Mesothelial cell of epicardium (in vitro differentiated cells): ENCODE results near the gene TNFRSF4. TPM values are rescaled to one million over a fixed set of nuclear protein-coding genes. Genes with fewer than 3 reads are reported as not detected.

Experiments used
- DNase-seq, 2 experiments: peaks; one replicate each; pipeline ENCODE4 v3.0.0; 2021; ENCODE audit warnings: low spot score in 2 of 2; ENCODE audit not compliant: unreplicated experiment in 2 of 2
- H3K27ac Mint-ChIP-seq: 2 replicates; pipeline ENCODE4 v1.8.0; 2021; ENCODE audit warnings: mixed read lengths
- H3K27me3 Mint-ChIP-seq: 2 replicates; pipeline ENCODE4 v1.8.0; 2021; ENCODE audit warnings: low read depth, mixed read lengths
- H3K36me3 Mint-ChIP-seq: 2 replicates; pipeline ENCODE4 v1.8.0; 2021; ENCODE audit warnings: mixed read lengths
- H3K4me1 Mint-ChIP-seq: 2 replicates; pipeline ENCODE4 v1.8.0; 2021; ENCODE audit warnings: mixed read lengths
- H3K4me3 Mint-ChIP-seq: 2 replicates; pipeline ENCODE4 v1.8.0; 2021; ENCODE audit warnings: mild to moderate bottlenecking, moderate library complexity, mixed read lengths
- H3K9me3 Mint-ChIP-seq: 2 replicates; pipeline ENCODE4 v1.8.0; 2021; ENCODE audit warnings: mixed read lengths
- total RNA-seq: library from RNA; stranded (reverse); gene quantifications from 3 replicates; pipeline ENCODE4 v1.2.1, GENCODE V29; 2021
- TF ChIP-seq, protein P1 (sequence below): fragments of 200-600 bp; sonication (generic); IDR thresholded peaks from one replicate; pipeline ENCODE4 v1.5.0; 2021; ENCODE audit warnings: antibody characterized with exemption; ENCODE audit not compliant: unreplicated experiment

The TNFRSF4 gene
- total RNA-seq, 1 donor from 2014 or later, result 0.34 TPM

GRCh38 chr1:1246577-1247340 is 32.8 kb upstream of the TNFRSF4 start, which contains the start of gene C1QTNF12:
Gene C1QTNF12 (minus strand): TSS chr1:1246722. CDS start chr1:1246690, 32 bp downstream.
- Mint-ChIP-seq H3K9me3 (no peaks in the 10 kb centered on the region), H3K36me3 (peaks cover 1% of the 10 kb centered on the region), H3K4me3 (no peak within 1 kb of the TSS), H3K27me3 (peaks cover 12% of the 10 kb centered on the region), H3K4me1 (peaks cover 2% of the 10 kb centered on the region), H3K27ac (no peak within 1 kb of the TSS)
- DNase-seq, result no peak
- TF ChIP-seq, protein P1, sequence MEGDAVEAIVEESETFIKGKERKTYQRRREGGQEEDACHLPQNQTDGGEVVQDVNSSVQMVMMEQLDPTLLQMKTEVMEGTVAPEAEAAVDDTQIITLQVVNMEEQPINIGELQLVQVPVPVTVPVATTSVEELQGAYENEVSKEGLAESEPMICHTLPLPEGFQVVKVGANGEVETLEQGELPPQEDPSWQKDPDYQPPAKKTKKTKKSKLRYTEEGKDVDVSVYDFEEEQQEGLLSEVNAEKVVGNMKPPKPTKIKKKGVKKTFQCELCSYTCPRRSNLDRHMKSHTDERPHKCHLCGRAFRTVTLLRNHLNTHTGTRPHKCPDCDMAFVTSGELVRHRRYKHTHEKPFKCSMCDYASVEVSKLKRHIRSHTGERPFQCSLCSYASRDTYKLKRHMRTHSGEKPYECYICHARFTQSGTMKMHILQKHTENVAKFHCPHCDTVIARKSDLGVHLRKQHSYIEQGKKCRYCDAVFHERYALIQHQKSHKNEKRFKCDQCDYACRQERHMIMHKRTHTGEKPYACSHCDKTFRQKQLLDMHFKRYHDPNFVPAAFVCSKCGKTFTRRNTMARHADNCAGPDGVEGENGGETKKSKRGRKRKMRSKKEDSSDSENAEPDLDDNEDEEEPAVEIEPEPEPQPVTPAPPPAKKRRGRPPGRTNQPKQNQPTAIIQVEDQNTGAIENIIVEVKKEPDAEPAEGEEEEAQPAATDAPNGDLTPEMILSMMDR, result no peak

DNA sequence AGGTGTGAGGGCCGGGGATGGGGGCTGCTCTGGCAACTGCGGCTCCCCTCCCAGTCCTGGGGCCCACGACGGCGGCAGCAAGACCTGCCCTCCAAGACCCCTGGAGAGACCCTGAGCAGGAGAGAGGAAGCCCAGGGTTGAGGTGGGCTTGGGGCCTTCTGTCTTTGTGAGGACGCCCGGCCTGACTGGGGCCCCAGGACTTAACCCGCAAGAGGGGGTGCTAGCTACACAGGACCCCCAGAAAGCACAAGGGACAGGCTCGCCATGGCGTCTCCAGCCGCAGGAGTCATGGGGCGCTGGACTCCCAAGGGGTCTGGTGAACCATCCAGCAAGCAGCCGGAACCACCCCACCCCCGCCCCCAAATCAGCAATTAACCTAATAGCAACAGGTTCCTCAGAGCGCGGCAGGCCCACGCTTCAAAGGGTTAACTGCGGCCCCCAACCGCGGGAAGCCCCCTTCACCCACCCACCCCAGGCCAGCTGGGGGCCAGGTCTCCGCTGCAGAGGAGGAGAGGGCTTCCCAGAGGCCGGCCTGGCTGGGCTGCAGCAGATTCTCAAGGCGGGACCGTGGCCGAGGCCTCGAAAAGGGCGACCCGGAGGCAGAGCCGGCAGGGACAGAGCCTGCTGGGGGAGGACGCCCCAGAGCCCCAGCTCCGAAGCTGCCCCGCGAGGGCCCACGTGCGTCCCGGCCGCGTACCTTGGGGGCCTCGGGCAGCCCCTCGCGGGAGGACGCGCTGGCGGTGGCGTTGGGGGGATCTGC is 32.0 kb upstream of the TNFRSF4 start:
- H3K4me3 Mint-ChIP-seq, result no peak overlapping the region
- TF ChIP-seq, protein P1, result no peak
- DNase-seq, result no peak
- H3K27ac Mint-ChIP-seq, result no peak overlapping the region
- peaks cover under 1% of the 10 kb centered on the region for H3K4me1 Mint-ChIP-seq
- H3K36me3 Mint-ChIP-seq, result peaks cover under 1% of the 10 kb centered on the region
- H3K9me3 Mint-ChIP-seq, result no peaks in the 10 kb centered on the region
- peaks cover 12% of the 10 kb centered on the region for H3K27me3 Mint-ChIP-seq

DNA sequence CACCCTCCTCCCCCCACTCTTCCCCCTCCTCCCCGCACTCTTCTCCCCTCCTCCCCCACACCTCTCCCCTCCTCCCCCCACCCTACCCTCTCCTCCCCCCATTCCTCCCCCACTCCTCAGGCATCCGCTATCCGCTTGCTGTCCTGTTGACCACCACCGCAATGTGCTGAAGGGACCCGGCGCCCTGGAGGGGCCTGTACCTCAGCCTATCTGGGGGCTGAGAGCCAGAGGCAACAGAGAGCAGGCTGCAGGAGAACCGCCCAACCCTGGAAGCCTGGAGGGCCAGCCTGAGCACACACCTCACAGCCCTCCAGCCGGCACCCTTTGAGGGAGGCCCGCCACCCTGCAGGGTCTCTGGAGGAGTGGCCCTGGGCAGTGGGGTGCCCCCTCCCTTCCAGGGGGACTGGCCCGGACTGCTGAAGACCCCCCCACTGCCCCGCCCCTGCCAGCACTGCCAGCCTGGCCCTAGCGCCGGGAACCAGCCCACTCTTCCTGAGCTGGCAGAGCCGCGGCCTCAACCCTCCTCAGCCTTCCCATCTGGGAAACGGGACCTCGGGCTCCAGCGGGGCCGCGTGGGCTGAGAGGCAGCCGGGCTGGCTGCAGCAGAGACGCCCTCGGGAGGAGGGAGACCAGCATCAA is 31.3 kb upstream of the TNFRSF4 start:
- H3K27ac Mint-ChIP-seq, result no peak overlapping the region
- DNase-seq, result no peak
- H3K4me3 Mint-ChIP-seq, result no peak overlapping the region
- no peaks in the 10 kb centered on the region for H3K4me1 Mint-ChIP-seq
- H3K36me3 Mint-ChIP-seq, result no peaks in the 10 kb centered on the region
- H3K27me3 Mint-ChIP-seq, result peaks cover 12% of the 10 kb centered on the region
- TF ChIP-seq, protein P1, result no peak
- H3K9me3 Mint-ChIP-seq, result no peaks in the 10 kb centered on the region

GRCh38 chr1:1244192-1244811 is 30.3 kb upstream of the TNFRSF4 start:
- H3K27ac Mint-ChIP-seq, result no peak overlapping the region
- H3K27me3 Mint-ChIP-seq, result peaks cover 12% of the 10 kb centered on the region
- TF ChIP-seq, protein P1, result no peak
- H3K9me3 Mint-ChIP-seq, result no peaks in the 10 kb centered on the region
- DNase-seq, result no peak
- no peaks in the 10 kb centered on the region for H3K4me1 Mint-ChIP-seq
- H3K4me3 Mint-ChIP-seq, result no peak overlapping the region
- no peaks in the 10 kb centered on the region for H3K36me3 Mint-ChIP-seq

DNA sequence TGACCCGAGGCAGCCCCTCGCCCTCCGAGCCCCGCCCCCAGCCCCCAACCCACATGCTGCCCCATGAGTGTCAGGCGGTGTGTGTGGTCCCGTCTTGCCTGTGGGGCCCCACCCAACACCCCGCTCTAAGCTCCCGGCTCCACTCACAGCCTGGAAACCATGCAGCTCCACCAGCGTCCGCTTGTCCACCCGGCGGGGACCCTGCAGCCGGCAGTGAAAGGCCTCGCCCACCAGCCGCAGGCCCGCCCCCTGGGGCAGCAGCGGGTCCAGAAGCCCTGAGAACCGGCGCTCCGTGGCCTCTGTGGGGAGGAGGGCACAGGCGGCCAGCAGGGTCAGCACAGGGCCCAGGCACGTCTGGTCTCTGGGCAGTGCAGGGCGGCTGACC is 29.8 kb upstream of the TNFRSF4 start:
- Mint-ChIP-seq H3K36me3 (no peaks in the 10 kb centered on the region), H3K27me3 (peaks cover 12% of the 10 kb centered on the region), H3K27ac (no peak overlapping the region), H3K9me3 (no peaks in the 10 kb centered on the region), H3K4me3 (no peak overlapping the region), H3K4me1 (peaks cover 2% of the 10 kb centered on the region)
- no peak for DNase-seq
- TF ChIP-seq, protein P1, result no peak
